GM21576 (cell line): Measurements from ENCODE around the gene GPANK1.
A peak's percentile ranks its signal among the peaks of the same experiment; 100 is the strongest.

Source experiments
- ATAC-seq: cut with Tn5 transposase; IDR thresholded peaks from one replicate; pipeline ENCODE4 v1.9.1; 2021; ENCODE audit warnings: mild to moderate bottlenecking, moderate library complexity; ENCODE audit not compliant: unreplicated experiment

GPANK1 gene

GRCh38 chr6:31621320-31621939 lies 43.4 kb downstream of the GPANK1 start:
- no peak for ATAC-seq

- peak; percentile 26 for ATAC-seq
These were observed 44.0 kb downstream of the GPANK1 start, which contains the start of gene PRRC2A for GRCh38 chr6:31620586-31621319. PRRC2A (plus strand) TSS chr6:31620715; CDS start chr6:31622790, 2,075 bp downstream.

GRCh38 chr6:31619805-31620585 lies 44.8 kb downstream of the GPANK1 start:
- ATAC-seq = peak; percentile 79

- no peak for ATAC-seq
These were observed 47.8 kb downstream of the GPANK1 start for GRCh38 chr6:31617010-31617409.

- no peak for ATAC-seq
These were observed 49.0 kb downstream of the GPANK1 start for GRCh38 chr6:31615748-31616147.

GRCh38 chr6:31614684-31615578 lies 49.9 kb downstream of the GPANK1 start, which contains the start of gene AIF1:
AIF1 (plus strand) TSS chr6:31615234; CDS start chr6:31615330, 96 bp downstream.
- no peak for ATAC-seq

GRCh38 chr6:31614075-31614619 lies 50.6 kb downstream of the GPANK1 start:
- ATAC-seq = no peak
